ENCODE measurements around the gene QRICH1. TPM values are rescaled to one million over a fixed set of nuclear protein-coding genes. Genes with fewer than 3 reads are reported as not detected.

QRICH1 gene
- total and polyA plus RNA-seq, 2 of the 4 experiments (the other 2 are of a cell fraction) = 62.7 to 77.3 TPM

- H2BK120ac ChIP-seq (ENCODE audit: low read depth, low read length) = no peak overlapping the region
- CTCF ChIA-PET = no interaction called here
- intact Hi-C loops (cut with micrococcal nuclease) = loop anchor here (5.0 kb wide), 1 partner anchor 34 kb away; no protein-coding TSS in a partner anchor
- no peak overlapping the region for H3K4ac ChIP-seq (ENCODE audit: low read depth, low read length)
- TF ChIP-seq POLR2A (IDR thresholded peaks at IDR 0.05; ENCODE audit: low read depth, low read length) = no peak
- TF ChIP-seq, protein P1, sequence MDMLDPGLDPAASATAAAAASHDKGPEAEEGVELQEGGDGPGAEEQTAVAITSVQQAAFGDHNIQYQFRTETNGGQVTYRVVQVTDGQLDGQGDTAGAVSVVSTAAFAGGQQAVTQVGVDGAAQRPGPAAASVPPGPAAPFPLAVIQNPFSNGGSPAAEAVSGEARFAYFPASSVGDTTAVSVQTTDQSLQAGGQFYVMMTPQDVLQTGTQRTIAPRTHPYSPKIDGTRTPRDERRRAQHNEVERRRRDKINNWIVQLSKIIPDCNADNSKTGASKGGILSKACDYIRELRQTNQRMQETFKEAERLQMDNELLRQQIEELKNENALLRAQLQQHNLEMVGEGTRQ (IDR thresholded peaks at IDR 0.05; ENCODE audit: low read depth, low read length) = no peak
- TF ChIP-seq SMC3 (IDR thresholded peaks at IDR 0.05; ENCODE audit: low read depth, low read length) = no peak
- TF ChIP-seq RFX5 (IDR thresholded peaks at IDR 0.05; ENCODE audit: low read depth, low read length) = no peak
- no peak for TF ChIP-seq CTCF (conservative IDR thresholded peaks at IDR 0.05; ENCODE audit: low read depth, low read length)
- TF ChIP-seq MAFK (IDR thresholded peaks at IDR 0.05; ENCODE audit: low read depth, low read length) = no peak
- no peak for TF ChIP-seq CHD1 (IDR thresholded peaks at IDR 0.05; ENCODE audit: low read depth, low read length)
- TF ChIP-seq BHLHE40 (IDR thresholded peaks at IDR 0.05; ENCODE audit: low read depth, low read length) = no peak
- TF ChIP-seq RCOR1 (IDR thresholded peaks at IDR 0.05; ENCODE audit: insufficient replicate concordance, low read length) = no peak
- no peak for TF ChIP-seq ELK1 (IDR thresholded peaks at IDR 0.05; ENCODE audit: borderline replicate concordance, low read depth, low read length)
- TF ChIP-seq FOS (IDR thresholded peaks at IDR 0.05; ENCODE audit: low read depth, low read length) = no peak
- no peak for TF ChIP-seq MAZ (IDR thresholded peaks at IDR 0.05; ENCODE audit: borderline replicate concordance, low read depth, low read length)
- TF ChIP-seq NFE2L2 (IDR thresholded peaks at IDR 0.05; ENCODE audit: low read depth, low read length) = no peak
- TF ChIP-seq RAD21 (IDR thresholded peaks at IDR 0.05; ENCODE audit: low read length) = no peak
- no peak for TF ChIP-seq MXI1 (IDR thresholded peaks at IDR 0.05; ENCODE audit: borderline replicate concordance, low read depth, low read length)
- H3K18ac ChIP-seq (ENCODE audit: low read depth, low read length) = no peak overlapping the region
- no peak overlapping the region for H2BK20ac ChIP-seq (ENCODE audit: low read depth, low read length)
- H4K20me1 ChIP-seq (ENCODE audit: insufficient read depth, low read length) = peaks cover 24% of the 10 kb centered on the region
- H3K4me2 ChIP-seq (ENCODE audit: low read depth, low read length) = no peak overlapping the region
- no peak overlapping the region for H4K5ac ChIP-seq (ENCODE audit: low read depth, low read length)
- dilution Hi-C loops (cut with HindIII; ENCODE audit: low sequenced_read_pairs, unreplicated experiment) = no loop called here
- H4K91ac ChIP-seq (ENCODE audit: insufficient read depth, low read depth, low read length) = no peak overlapping the region
- no TSS peak for BruUV-seq (replicated peaks)
- H4K8ac ChIP-seq (ENCODE audit: low read depth in 2 of 2, low read length in 2 of 2) = no peak overlapping the region
- DNase-seq = no peak
- H3K36me3 ChIP-seq (ENCODE audit: control insufficient read depth, insufficient read depth, low read length) = peaks cover 53% of the 10 kb centered on the region
- no peaks in the 10 kb centered on the region for H3K4me1 ChIP-seq (ENCODE audit: control insufficient read depth, insufficient read depth, low read length)
- no peak overlapping the region for H2AK9ac ChIP-seq (replicated peaks; ENCODE audit: low read depth, low read length, poor library complexity)
- H3K27ac ChIP-seq (ENCODE audit: insufficient read depth, low read length) = no peak overlapping the region
- no peak overlapping the region for H3K14ac ChIP-seq (replicated peaks; ENCODE audit: low read depth, low read length)
- H2BK15ac ChIP-seq (ENCODE audit: low read depth, low read length) = no peak overlapping the region
- no peak overlapping the region for H3K56ac ChIP-seq (ENCODE audit: extremely low read depth, insufficient read depth, low read length)
- H2AFZ ChIP-seq (replicated peaks; ENCODE audit: low read length, poor library complexity) = no peak overlapping the region
- H3K27me3 ChIP-seq (ENCODE audit: control insufficient read depth, insufficient read depth, low read length) = no peaks in the 10 kb centered on the region
- no peak overlapping the region for H2AK5ac ChIP-seq (ENCODE audit: low read depth, low read length)
- no CpG with 5 or more reads among the region's 13 CpGs for WGBS, 2 experiments (ENCODE audit: extremely low coverage in 2 of 2, insufficient read length in 1 of 2)
- H2BK5ac ChIP-seq (ENCODE audit: low read depth, low read length, poor library complexity, severe bottlenecking) = no peak overlapping the region
- H3K23ac ChIP-seq (ENCODE audit: low read depth, low read length) = no peak overlapping the region
- H3K4me3 ChIP-seq (ENCODE audit: insufficient read depth, low read depth, low read length) = no peak overlapping the region
- H3K9me1 ChIP-seq (ENCODE audit: insufficient read depth, low read length) = no peaks in the 10 kb centered on the region
- peaks cover 26 to 65% of the 10 kb centered on the region in 2 experiments for H3K79me1 ChIP-seq (ENCODE audit: low read depth in 1 of 2, low read length in 2 of 2)
- in situ Hi-C loops (cut with MboI; ENCODE audit: low sequenced_read_pairs) = no loop called here
- no peak overlapping the region for H3K9ac ChIP-seq (ENCODE audit: low read depth, low read length)
- no peak for ATAC-seq (ENCODE audit: low read depth)
- POLR2A ChIA-PET (ENCODE audit: unreplicated experiment) = no interaction called here
- no peaks in the 10 kb centered on the region for H3K9me3 ChIP-seq (ENCODE audit: control insufficient read depth, insufficient read depth, low read length)
These were observed 17.8 kb downstream of the QRICH1 start for GRCh38 chr3:49076116-49076515.
